Endodermal cell (in vitro differentiated cells): Measurements from ENCODE around the gene PDZD7. TPM values are rescaled to one million over a fixed set of nuclear protein-coding genes. Genes with fewer than 3 reads are reported as not detected.

Experiments
- DNase-seq: peaks from one replicate; pipeline ENCODE4 v3.0.0-alpha.2; 2017
- H3K27ac ChIP-seq: 2 replicates; pipeline ENCODE4 v1.5.1; 2013; ENCODE audit warnings: mild to moderate bottlenecking, low read depth, low read length, moderate library complexity
- H3K27me3 ChIP-seq: 2 replicates; pipeline ENCODE4 v1.6.1; 2013; ENCODE audit warnings: mild to moderate bottlenecking, low read length, moderate library complexity; ENCODE audit not compliant: insufficient read depth, control insufficient read depth, poor library complexity, severe bottlenecking
- H3K36me3 ChIP-seq: 2 replicates; pipeline ENCODE4 v1.7.0; 2013; ENCODE audit warnings: mild to moderate bottlenecking, low read length, moderate library complexity; ENCODE audit not compliant: control insufficient read depth, insufficient read depth
- H3K4me1 ChIP-seq: one replicate; pipeline ENCODE4 v1.7.0; 2013; ENCODE audit warnings: low read length; ENCODE audit not compliant: control insufficient read depth, insufficient read depth
- H3K4me3 ChIP-seq: 2 replicates; pipeline ENCODE4 v1.5.1; 2013; ENCODE audit warnings: mild to moderate bottlenecking, low read length, moderate library complexity
- H3K9ac ChIP-seq: 2 replicates; pipeline ENCODE4 v1.6.1; 2013; ENCODE audit warnings: mild to moderate bottlenecking, low read length, moderate library complexity; ENCODE audit not compliant: poor library complexity, severe bottlenecking; ENCODE audit errors: extremely low read depth
- H3K9me3 ChIP-seq: 2 replicates; pipeline ENCODE4 v1.6.1; 2013; ENCODE audit warnings: mild to moderate bottlenecking, low read length, moderate library complexity; ENCODE audit not compliant: control insufficient read depth
- H3K27ac Mint-ChIP-seq: 2 replicates; pipeline ENCODE4 v1.8.0; 2020; ENCODE audit warnings: mixed read lengths
- H3K27me3 Mint-ChIP-seq: 2 replicates; pipeline ENCODE4 v1.8.0; 2021; ENCODE audit warnings: mild to moderate bottlenecking, mixed read lengths; ENCODE audit not compliant: insufficient read depth
- H3K36me3 Mint-ChIP-seq: 2 replicates; pipeline ENCODE4 v1.8.0; 2020; ENCODE audit warnings: low read depth, mixed read lengths
- H3K4me1 Mint-ChIP-seq: 2 replicates; pipeline ENCODE4 v1.8.0; 2020; ENCODE audit warnings: mixed read lengths
- H3K4me3 Mint-ChIP-seq: 2 replicates; pipeline ENCODE4 v1.8.0; 2020; ENCODE audit warnings: mild to moderate bottlenecking, moderate library complexity, mixed read lengths
- H3K9me3 Mint-ChIP-seq: 2 replicates; pipeline ENCODE4 v1.8.0; 2020; ENCODE audit warnings: mild to moderate bottlenecking, mixed read lengths
- CTCF ChIP-seq: fragments of 200-600 bp; sonication (generic); conservative IDR thresholded peaks from 2 replicates; pipeline ENCODE4 v1.5.0; 2021; ENCODE audit warnings: antibody characterized with exemption, mild to moderate bottlenecking
- WGBS, 2 experiments: methylation state at CpG; one replicate each; pipeline versions ENCODE4 v1.1.5 to v1.1.7; 2013; ENCODE audit warnings: missing lambda C conversion rate in 2 of 2, mixed read lengths in 1 of 2; ENCODE audit not compliant: insufficient coverage in 1 of 2, insufficient read length in 1 of 2; 5-methylcytosine and 5-hydroxymethylcytosine counted together
- total RNA-seq, 2 donors: library from RNA; stranded (reverse); fragmentation: NEBNext Ultra II Directional in 1 of 2; extraction: Animal tissue kit (Norgen Biotek cat#: 25700) in 1 of 2; gene quantifications; 2 replicates in 1 of 2; 3 replicates in 1 of 2; pipeline ENCODE4 v1.2.1, GENCODE V29; 2021

Gene PDZD7
- total RNA-seq, 2 donors from 2014 or later, result 0.49 to 1.1 TPM

- H3K36me3 ChIP-seq, result no peaks in the 10 kb centered on the region
- peak; percentile 92 for TF ChIP-seq CTCF
- 8 to 23% methylated on average over 4 to 11 of the region's 11 CpGs for WGBS, 2 experiments
- H3K27ac ChIP-seq, result no peak overlapping the region
- H3K4me1 Mint-ChIP-seq, result peaks cover 16% of the 10 kb centered on the region
- peaks cover 42% of the 10 kb centered on the region for H3K27me3 ChIP-seq
- H3K27ac Mint-ChIP-seq, result peak overlapping the region; percentile 63
- no peak overlapping the region for H3K4me3 Mint-ChIP-seq
- no peaks in the 10 kb centered on the region for H3K36me3 Mint-ChIP-seq
- H3K9me3 Mint-ChIP-seq, result no peaks in the 10 kb centered on the region
- peak; percentile 95 for DNase-seq
- no peaks in the 10 kb centered on the region for H3K4me1 ChIP-seq
- peaks cover 50% of the 10 kb centered on the region for H3K27me3 Mint-ChIP-seq
- no peak overlapping the region for H3K4me3 ChIP-seq
- H3K9me3 ChIP-seq, result no peaks in the 10 kb centered on the region
- H3K9ac ChIP-seq, result no peak overlapping the region
Observed at GRCh38 chr10:101014230-101014884, 16.6 kb downstream of the PDZD7 start.

- no peak overlapping the region for H3K27ac ChIP-seq
- WGBS, 2 experiments, result 51 to 74% methylated on average over 5 to 9 of the region's 9 CpGs
- H3K27ac Mint-ChIP-seq, result no peak overlapping the region
Observed at GRCh38 chr10:101013365-101013825, 17.5 kb downstream of the PDZD7 start.

GRCh38 chr10:101012525-101013364 lies 18.2 kb downstream of the PDZD7 start:
- peak; percentile 99 for TF ChIP-seq CTCF
- no peaks in the 10 kb centered on the region for H3K9me3 ChIP-seq
- no peak overlapping the region for H3K4me3 ChIP-seq
- peak; percentile 94 for DNase-seq
- H3K4me1 ChIP-seq, result no peaks in the 10 kb centered on the region
- peaks cover 27% of the 10 kb centered on the region for H3K27me3 ChIP-seq
- Mint-ChIP-seq H3K4me1 (peaks cover 15% of the 10 kb centered on the region), H3K4me3 (no peak overlapping the region), H3K9me3 (no peaks in the 10 kb centered on the region), H3K27me3 (peaks cover 35% of the 10 kb centered on the region), H3K36me3 (no peaks in the 10 kb centered on the region), H3K27ac (no peak overlapping the region)
- no peaks in the 10 kb centered on the region for H3K36me3 ChIP-seq
- WGBS, 2 experiments, result 53 to 62% methylated on average over 6 to 14 of the region's 14 CpGs
- H3K27ac ChIP-seq, result no peak overlapping the region
- H3K9ac ChIP-seq, result no peak overlapping the region

More at GRCh38 chr10:101013365-101013825, 17.5 kb downstream of the PDZD7 start:
- H3K4me3 ChIP-seq, result no peak overlapping the region
- H3K27me3 ChIP-seq, result peaks cover 34% of the 10 kb centered on the region
- H3K4me1 ChIP-seq, result no peaks in the 10 kb centered on the region
- Mint-ChIP-seq H3K9me3 (no peaks in the 10 kb centered on the region), H3K36me3 (no peaks in the 10 kb centered on the region), H3K27me3 (peaks cover 42% of the 10 kb centered on the region), H3K4me1 (peaks cover 13% of the 10 kb centered on the region), H3K4me3 (no peak overlapping the region)
- no peaks in the 10 kb centered on the region for H3K9me3 ChIP-seq
- peak; percentile 15 for TF ChIP-seq CTCF
- no peaks in the 10 kb centered on the region for H3K36me3 ChIP-seq
- no peak overlapping the region for H3K9ac ChIP-seq
- DNase-seq, result no peak
